HG02759 (cell line): Measurements from ENCODE around the gene DCDC2.
"Not testable (repeated sequence)": the region's sequence is repeated elsewhere in the genome, so short reads cannot be mapped to it uniquely, and the experiment has no call there.

Experiments used
- ATAC-seq: cut with Tn5 transposase; IDR thresholded peaks from one replicate; pipeline ENCODE4 v1.9.1; 2021; ENCODE audit warnings: mild to moderate bottlenecking, moderate library complexity; ENCODE audit not compliant: unreplicated experiment

Gene DCDC2

DNA sequence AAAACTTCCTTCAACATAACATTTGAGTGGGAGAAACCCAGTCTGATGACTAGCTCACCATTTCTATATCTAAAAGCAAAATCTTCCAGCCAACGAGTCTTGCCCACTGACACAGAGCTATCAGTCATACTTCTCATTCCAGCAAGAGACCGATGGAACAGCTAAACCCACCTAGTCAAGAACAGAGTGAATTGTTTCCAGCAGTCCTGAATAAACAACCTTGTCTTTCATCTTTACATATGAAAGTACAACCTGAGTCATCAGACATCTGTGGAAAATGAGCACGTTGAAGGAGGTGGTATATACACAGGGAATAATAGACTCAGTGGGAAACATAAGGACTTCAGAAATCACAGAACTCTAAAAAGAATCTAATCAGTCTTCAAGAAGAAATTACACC lies 208.0 kb downstream of the DCDC2 start:
- no peak for ATAC-seq

DNA sequence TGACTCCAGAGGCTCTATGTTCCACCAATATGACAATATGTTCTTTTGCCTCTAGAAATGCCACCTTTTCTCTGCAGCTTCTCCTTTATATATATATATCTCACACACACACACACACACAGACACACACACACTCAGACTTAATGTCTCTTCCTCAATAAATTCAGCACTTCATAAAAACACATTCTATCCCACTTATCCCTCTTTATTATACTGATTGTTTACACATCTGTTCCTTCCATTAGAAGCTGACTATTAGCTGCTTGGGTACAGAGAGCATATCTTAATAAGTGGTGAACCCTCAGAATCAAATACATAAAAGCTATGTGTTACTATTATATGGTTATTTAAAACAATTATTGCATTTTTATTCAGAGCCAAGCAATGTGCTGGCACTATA lies 208.6 kb downstream of the DCDC2 start:
- ATAC-seq: no peak

DNA sequence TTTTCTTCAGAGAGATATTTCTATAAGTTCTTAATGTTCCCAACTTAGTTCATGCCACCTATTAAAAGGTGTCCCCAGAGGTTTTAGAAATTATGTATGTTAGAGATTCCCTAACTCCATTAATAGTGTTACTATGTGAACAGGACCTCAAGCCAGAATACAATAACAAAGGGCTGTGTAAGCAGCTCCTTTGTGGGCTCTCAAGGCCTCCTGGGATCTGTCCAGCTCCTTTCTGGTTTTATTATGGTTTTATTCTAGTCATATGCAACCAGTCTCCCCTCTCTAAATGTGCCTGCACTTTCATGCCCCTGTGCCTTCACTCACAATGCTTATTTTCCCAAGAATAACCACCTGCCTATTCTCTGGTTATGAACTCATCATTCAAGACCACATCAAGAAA lies 209.2 kb downstream of the DCDC2 start:
- no peak for ATAC-seq

DNA sequence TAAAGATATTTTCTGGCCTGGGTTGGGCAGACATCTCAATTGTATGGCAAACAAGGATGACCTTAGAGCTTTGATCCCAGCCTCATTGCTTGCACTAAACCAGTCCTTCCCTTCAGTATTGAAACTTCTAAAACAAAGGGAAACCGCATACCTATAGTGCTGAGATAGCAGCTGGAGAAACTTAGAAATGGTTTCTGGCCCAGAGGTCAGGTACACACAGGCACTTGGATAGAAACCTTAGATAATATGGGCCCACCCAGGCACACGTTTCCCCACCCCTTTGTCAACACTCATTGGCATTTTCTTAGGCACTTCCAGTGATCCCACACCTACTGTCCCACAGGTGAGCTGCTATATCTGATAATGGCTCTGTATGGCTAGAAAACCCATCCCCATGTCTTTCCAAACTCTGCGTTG lies 209.7 kb downstream of the DCDC2 start:
- ATAC-seq: no peak

DNA sequence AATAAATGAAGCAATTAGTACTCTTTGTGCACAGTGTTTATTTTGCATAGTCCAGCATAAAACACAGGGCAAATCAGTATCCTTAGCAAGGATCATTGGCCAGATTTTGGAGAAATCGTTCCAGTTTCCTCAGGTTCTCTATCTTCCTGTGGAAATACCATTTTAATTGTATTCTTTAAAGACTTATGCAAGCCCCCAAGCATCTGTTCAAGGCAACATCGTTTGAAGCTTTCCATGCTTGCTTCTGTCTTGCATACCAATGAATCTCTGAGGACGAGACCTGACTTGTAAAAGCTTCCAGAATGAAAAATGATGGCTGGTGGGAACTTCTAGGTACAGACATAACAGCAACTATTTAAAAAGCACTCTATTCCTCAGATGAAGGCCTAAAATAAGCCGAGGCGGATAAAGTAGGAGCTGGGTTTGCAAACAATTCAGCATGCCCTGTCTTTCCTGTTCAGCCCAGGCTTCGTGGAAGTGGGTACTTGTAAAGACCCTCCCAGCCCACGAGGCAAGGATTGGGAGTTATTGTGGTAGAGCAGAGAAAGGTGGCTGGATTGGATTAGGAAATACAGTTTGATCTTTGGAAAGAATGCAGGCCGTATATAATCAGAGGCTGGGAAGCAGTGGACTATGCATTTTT lies 210.2 kb downstream of the DCDC2 start:
- ATAC-seq: no peak

DNA sequence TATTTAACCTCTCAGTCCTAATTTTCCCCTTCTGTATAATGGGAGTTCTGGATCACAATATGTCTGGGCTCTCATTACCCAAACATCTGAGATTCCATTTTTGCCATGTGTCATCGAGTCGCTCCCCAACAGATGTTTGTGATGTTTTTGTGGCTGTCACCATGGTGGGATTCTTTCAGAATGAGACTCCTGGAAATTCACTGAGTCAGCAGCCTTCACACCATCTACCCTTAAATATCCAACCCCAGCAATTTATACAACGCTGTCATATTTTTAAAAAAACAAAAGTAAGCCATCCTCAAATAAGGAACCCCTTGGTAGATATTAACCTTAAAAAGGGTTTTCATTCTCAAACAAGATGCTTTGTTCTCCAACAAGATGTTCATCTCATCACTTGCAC lies 211.0 kb downstream of the DCDC2 start:
- ATAC-seq: no peak

DNA sequence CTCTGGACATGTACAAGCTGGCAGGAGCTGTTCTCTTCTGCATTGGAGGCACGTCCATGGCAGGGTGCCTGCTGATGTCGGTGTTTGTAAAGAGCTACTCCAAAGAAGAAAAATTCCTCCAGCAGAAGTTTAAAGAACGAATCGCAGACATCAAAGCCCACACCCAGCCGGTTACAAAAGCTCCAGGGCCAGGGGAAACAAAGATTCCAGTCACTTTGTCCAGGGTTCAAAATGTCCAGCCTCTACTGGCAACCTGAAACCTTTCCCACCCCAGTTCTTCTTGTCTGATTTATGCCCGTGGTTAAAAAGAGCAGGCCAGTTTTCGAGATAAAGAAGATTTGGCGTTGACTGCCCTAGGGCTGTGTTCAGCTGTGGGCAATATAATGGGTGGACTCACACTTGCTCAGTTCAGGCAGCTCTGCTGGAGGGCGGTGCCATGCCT lies 212.1 kb downstream of the DCDC2 start:
- no peak for ATAC-seq

DNA sequence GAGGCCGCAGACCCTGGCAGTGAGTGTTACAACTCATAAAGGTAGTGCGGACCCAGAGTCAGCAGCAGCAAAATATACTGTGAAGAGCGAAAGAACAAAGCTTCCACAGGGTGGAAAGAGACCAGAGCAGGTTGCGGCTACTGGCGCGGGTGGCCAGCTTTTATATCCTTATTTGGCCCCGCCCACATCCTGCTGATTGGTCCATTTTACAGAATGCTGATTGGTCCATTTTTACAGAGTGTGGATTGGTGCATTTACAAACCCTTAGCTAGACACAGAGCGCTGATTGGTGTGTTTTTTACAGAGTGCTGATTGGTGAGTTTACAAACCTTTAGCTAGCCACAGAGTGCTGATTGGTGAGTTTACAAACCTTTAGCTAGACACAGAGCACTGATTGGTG lies 215.1 kb downstream of the DCDC2 start:
- ATAC-seq: not testable (repeated sequence)

DNA sequence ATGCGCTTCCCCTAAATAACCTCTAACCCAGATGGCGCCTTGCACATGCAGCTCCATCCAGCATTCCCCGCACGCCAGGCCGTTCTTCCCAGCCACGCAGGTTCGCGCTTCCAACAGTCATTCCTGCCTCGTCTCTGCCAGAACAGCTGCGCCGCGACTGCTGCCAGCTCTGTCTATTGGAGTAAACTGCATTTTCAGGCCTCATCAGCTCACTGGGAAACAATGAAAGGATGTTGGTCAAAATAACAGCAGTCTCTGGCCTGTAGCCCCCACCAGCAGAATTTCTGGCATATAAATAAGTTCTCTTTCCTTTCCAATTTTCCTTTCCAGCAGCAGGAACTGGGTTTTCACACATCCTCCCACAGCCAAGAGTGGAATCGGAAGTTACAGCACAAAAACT lies 217.3 kb downstream of the DCDC2 start:
- ATAC-seq: no peak

DNA sequence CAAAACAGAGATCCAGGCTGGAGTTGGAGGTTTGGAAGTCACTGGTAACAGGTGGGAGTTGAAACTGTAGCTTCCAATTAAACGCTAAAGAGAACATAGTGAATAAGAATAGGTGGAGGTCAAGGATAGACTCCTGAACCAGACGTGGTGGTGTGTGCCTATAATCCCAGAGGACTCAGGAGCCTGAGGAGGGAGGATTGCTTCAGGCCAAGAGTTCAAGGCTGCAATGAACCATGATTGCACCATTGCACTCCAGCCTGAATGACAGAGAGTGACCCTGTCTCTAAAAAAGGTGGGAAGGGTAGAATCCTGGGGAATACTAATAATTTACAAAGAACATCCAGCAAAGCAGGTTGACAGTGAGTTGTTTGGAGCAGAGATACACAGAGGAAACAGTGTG lies 218.2 kb downstream of the DCDC2 start:
- ATAC-seq: no peak

DNA sequence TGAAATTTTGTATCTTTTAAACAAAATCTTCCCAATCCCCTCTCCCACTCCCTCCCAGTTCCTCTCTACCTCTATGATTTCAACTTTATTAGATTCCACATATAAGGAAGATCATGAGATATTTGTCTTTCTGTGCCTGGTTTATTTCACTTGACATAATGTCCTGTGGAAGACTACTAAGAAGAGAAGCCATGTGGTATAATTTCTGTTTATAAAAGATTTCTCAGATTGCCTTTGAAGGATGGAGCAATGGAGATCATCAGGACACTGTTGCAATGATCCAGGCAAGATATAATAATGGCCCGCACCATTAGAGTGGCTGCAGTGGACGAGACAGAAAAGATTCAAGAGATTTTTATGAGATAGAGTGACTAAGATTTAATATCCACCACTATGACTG lies 218.8 kb downstream of the DCDC2 start:
- ATAC-seq: no peak

DNA sequence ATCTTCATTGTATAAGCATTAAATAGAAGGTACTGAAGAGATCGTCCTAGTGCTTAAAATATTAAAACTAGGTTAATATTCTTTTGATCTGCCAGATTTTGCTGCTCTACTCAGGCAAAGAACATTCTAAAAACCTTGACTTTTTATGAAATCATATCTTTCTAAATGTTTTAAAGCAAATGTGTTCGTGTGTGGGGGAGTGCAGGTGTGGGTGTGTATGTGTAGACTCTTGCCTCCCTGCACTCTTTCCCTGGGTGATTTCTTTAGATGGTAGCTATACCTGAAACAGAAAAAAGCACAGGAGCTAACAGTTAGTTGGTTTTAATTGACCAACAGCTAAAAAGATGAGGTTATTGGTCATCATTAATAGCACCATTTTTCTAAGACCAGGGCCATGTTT lies 226.1 kb downstream of the DCDC2 start:
- ATAC-seq: no peak

DNA sequence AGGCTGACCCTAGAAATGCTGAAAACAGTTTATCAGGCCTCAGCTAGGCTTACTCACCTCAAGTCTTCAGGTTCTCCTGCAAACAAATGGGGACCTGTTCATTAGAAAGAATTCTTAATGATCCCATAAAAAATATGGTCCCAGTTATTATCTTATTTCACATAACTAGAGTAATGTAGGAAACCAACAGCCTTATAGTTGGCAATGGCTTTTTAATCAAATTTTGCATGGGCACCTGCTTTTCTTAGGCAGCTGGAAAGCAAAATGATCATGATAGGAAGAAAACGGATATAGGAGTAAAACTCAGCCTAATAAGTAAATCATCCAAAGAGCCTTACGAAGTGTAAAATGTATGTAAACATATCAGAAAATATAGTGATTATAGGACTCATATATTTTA lies 230.5 kb downstream of the DCDC2 start:
- no peak for ATAC-seq

DNA sequence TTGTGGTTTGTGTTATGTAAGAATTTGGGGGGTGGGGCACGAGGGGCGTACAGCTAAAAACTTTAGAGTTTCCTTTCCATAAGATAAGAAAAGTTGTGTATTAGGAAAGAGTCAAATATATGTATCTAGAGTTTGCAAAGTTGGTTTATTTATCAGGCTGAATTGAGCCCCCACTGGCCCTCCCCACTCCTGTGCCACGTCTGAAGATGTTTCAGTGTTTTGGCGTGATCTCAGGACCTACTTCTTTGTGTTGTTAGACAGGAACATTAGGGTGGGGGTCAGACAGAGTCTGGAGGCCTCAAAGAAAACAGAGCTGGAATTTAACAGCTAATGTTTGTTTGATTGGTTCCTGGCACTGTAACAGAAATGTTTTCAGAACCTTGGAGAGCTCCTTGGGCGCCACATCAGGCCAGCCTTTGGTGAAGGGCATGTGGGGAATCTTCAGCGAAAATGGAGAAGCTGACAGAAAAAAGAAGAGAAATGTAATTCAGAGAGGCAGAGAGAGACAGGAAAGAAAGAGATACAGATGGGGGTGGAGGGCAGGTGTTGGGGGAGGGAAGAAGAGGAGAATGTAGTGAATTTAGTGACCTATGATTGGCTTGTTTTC lies 231.2 kb downstream of the DCDC2 start:
- ATAC-seq: peak; percentile 61

DNA sequence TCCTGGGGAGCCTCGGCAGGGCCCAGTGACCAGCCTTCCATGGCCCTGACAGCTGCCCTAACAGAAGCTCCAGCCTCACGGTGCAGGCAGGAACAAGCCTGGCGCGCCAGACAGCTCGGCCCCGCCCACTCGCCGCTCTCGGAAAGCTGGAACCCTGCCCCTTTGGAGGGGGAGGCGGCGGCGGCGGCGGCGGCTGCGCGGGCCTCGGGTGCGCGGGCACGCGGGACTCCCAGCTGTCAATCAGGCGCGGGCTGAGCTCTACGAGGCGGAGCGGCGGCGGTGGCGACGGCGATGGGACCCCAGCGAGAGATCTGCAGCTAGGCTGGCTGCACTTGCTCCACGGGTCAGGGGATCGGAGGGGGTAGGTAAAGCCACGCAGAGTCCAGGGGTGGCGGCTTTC lies 231.9 kb downstream of the DCDC2 start, which contains the start of gene NRSN1:
Gene NRSN1 (plus strand): TSS at position 236 of the 400 bp plus-strand sequence. CDS start 8,113 bp downstream, outside the sequence.
- ATAC-seq: no peak

DNA sequence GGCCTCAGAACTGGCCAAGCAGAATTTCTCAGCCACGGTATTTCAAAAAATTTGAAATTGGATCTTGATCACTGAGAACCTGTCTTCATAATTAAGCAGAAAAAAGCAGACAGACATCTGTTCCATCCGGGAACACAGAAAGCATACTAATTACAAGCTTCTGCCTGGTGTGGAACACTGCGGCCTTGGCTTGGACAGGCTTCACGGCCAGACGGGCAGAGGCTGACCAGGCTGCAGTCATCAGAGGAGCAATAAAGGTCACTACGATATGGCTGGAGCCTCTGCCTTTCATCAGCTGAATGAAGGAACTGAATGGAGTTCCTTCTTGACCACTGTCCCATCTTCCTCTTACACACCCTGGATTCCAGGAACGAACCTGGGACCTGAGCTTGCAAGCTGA lies 235.7 kb downstream of the DCDC2 start:
- ATAC-seq: no peak
